SK-N-SH (cell line): ENCODE measurements around the gene PHLPP2.

Source experiments
- EZH2phosphoT487 ChIP-seq: fragments of 200-600 bp; sonication (generic); IDR thresholded peaks from 2 replicates; pipeline ENCODE4 v1.6.1; 2017; ENCODE audit warnings: low read depth, mixed run types, mild to moderate bottlenecking, antibody characterized with exemption, moderate library complexity, borderline replicate concordance
- GABPA ChIP-seq: IDR thresholded peaks from 2 replicates; pipeline ENCODE4 v1.4.0; 2012; ENCODE audit warnings: low read depth, mild to moderate bottlenecking
- MXI1 ChIP-seq: IDR thresholded peaks from 2 replicates; pipeline ENCODE4 v1.6.1; 2012; ENCODE audit warnings: mild to moderate bottlenecking, low read depth, low read length, improper control_type of control experiment
- NFIC ChIP-seq: IDR thresholded peaks from 2 replicates; pipeline ENCODE4 v1.4.0; 2012; ENCODE audit warnings: borderline replicate concordance
- RFX5 ChIP-seq: IDR thresholded peaks from 2 replicates; pipeline ENCODE4 v1.6.1; 2012; ENCODE audit warnings: mild to moderate bottlenecking, improper control_type of control experiment, low read length
- TAF1 ChIP-seq: IDR thresholded peaks from 2 replicates; pipeline ENCODE4 v1.6.1; 2012; ENCODE audit warnings: low read depth, mild to moderate bottlenecking, low read length, moderate library complexity, borderline replicate concordance
- TF ChIP-seq, protein P1 (sequence below): fragments of 200-600 bp; sonication (generic); IDR thresholded peaks from 2 replicates; pipeline ENCODE4 v1.6.1; 2017; ENCODE audit warnings: antibody characterized with exemption, mild to moderate bottlenecking, moderate library complexity

DNA sequence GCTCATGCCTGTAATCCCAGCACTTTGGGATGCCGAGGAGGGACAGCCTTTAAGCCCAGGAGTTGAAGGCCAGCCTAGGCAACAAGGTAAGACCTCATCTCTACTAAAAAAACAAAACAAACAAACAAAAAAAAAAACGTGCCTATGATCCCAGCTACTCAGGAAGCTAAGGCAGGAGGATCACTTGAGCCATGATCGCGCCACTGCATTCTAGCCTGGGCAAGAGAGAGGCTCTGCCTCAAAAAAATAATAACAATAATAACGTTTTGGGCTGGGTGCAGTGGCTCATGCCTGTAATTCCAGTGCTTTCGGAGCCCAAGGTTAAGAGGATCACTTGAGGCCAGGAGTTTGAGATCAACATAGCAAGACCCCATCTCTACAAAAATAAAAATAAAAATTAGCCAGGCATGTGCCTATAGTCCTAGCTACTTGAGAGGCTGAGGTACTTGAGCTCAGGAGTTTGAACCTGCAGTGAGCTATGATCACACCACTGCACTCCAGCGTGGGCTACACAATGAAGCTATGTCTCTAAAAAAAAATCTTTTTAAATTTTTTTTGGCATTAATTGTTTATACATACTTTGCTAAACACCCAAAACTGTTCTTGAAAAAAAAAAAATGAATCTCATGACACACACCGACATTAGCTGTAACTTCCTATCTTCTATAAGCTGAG is 3.3 kb downstream of the PHLPP2 start:
- no peak for TF ChIP-seq RFX5
- no peak for TF ChIP-seq EZH2phosphoT487
- TF ChIP-seq TAF1: no peak
- no peak for TF ChIP-seq NFIC
- TF ChIP-seq, protein P1, sequence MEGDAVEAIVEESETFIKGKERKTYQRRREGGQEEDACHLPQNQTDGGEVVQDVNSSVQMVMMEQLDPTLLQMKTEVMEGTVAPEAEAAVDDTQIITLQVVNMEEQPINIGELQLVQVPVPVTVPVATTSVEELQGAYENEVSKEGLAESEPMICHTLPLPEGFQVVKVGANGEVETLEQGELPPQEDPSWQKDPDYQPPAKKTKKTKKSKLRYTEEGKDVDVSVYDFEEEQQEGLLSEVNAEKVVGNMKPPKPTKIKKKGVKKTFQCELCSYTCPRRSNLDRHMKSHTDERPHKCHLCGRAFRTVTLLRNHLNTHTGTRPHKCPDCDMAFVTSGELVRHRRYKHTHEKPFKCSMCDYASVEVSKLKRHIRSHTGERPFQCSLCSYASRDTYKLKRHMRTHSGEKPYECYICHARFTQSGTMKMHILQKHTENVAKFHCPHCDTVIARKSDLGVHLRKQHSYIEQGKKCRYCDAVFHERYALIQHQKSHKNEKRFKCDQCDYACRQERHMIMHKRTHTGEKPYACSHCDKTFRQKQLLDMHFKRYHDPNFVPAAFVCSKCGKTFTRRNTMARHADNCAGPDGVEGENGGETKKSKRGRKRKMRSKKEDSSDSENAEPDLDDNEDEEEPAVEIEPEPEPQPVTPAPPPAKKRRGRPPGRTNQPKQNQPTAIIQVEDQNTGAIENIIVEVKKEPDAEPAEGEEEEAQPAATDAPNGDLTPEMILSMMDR: no peak
- TF ChIP-seq GABPA: no peak
- TF ChIP-seq MXI1: no peak
